HG02884 (cell line): ENCODE results near the gene IMMP2L.
"Not testable (repeated sequence)": the region's sequence is repeated elsewhere in the genome, so short reads cannot be mapped to it uniquely, and the experiment has no call there.

ENCODE experiments used
- ATAC-seq: cut with Tn5 transposase; IDR thresholded peaks from one replicate; pipeline ENCODE4 v1.9.1; 2021; ENCODE audit warnings: mild to moderate bottlenecking, moderate library complexity; ENCODE audit not compliant: unreplicated experiment

The IMMP2L gene

DNA sequence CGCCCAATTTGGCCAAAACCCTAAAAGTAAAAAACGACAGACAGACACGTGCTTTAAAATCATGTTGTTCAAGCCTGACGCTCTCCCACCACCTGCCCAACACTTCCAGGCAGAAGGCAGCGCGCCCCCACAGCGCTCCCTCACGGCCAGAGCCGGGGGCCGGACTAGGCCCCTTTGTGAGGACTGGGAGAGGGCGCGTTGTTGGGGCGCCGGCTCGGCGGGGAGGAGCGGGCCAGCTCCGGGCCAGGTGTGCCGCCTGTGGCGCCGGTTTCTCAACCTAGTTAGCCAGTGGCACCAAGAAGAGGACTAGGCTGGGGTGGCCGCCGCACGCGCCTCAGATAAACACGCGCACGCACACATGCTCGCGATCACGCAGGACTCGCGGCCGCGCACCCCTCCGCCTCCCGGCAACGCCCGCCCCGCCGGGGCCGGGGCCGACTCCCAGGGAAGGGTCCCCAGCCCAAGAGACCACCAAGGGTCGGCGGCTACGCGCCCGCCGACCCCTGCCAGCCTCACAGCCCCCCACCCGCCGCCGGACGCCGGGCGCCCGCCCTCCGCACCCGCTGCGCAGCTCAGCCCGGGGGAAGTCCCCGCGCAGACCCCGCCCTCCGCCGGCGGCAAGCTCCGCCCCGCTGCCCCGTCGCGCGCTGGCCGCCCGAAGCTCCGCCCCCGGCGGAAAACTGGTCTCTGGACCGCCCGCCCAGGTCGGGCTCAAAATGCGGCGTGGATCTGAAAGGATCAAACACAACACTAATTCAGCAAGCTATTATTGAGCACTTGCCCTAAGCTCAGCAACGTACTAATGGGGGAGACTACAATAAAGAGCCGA, at the start of gene IMMP2L:
Gene IMMP2L, minus strand, starts transcription at position 589 of the 829 bp plus-strand sequence.
- ATAC-seq = peak; percentile 72

DNA sequence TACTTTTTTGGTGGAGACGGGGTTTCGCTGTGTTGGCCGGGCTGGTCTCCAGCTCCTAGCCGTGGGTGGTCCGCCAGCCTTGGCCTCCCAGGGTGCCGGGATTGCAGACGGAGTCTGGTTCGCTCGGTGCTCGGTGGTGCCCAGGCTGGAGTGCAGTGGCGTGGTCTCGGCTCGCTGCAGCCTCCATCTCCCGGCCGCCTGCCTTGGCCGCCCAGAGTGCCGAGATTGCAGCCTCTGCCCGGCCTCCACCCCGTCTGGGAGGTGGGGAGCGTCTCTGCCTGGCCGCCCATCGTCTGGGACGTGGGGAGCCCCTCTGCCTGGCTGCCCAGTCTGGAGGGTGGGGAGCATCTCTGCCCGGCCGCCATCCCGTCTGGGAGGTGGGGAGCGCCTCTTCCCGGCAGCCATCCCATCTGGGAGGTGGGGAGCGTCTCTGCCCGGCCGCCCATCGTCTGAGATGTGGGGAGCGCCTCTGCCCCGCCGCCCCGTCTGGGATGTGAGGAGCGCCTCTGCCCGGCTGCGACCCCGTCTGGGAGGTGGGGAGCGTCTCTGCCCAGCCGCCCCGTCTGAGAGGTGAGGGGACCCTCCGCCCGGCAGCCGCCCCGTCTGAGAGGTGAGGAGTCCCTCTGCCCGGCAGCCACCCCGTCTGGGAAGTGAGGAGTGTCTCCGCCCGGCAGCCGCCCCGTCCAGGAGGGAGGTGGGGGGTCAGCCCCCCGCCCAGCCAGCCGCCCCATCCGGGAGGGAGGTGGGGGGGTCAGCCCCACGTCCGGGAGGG, 47.4 kb upstream of the IMMP2L start:
- not testable (repeated sequence) for ATAC-seq

DNA sequence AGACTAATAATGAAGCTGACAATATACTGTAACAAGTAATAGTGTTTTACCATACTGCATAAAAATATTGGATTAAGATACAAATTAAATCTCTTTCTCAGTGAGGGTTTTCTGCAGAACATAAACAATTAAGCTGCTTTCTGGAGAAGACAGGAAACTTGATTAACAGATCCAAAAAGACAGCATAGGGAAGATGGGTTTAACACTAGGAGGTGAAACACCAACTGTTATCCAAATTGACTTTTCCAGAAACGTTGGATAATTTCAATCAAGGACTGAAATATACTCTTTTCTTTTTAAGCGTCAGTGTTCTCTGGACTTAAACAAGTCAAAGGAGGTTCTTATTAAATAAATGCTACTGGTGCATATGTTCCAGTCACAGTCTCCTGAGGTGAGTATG, 45.3 kb upstream of the IMMP2L start:
- ATAC-seq = no peak

DNA sequence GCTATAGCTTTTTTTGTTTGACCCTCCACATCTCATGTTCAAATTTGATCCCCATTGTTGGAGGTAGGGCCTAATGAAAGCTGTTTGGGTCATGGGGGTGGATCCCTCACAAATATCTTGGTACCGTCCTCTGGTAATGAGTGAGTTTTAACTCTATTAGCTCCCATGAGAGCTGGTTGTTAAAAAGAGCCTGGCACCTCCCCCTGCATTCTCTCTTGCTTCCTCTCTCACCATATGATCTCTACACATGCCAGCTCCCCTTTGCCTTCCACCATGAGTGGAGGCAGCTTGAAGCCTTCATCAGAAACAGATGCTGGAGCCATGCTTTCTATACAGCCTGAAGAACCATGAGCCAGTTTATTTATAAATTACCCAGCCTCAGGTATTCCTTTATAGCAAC, 43.0 kb upstream of the IMMP2L start:
- ATAC-seq = no peak

DNA sequence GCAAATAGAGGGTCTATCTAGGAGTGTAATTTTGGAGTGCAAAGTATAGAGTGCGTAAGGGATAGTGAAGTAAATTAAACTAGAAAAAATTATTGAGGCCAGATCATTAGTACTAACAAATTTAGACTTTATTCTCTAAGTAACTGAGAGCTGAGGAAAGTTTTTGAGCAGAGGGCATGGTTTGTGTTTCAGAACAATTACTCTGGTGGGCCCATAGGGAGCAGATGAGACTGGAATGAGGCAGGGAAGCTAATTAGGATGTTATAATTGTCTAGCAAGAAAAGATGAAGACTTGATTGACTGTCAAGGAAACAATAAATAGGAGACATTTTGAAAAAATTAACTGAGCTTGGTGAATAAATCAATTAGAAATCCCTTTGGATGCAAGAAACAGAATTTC, 37.8 kb upstream of the IMMP2L start:
- no peak for ATAC-seq

- ATAC-seq = no peak
Measured at GRCh38 chr7:111595780-111596179, 33.5 kb upstream of the IMMP2L start.

DNA sequence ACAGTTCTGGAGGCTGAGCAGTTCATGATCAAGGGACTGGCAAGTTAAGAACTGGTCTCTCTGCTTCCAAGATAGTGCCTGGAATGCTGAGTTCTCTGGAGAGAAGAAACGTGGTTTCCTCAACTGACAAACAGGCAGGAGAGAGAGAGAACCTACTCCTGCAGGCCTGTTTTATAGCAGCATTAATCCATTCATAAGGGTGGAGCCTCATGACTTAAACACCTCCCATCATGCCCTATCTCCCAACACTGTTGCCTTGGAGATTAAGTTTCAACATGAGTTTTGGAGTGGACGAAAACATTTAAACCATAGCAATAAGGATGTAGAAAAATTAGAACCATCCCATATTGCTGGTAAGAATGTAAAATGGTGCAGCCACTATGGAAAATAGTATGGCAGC, 32.3 kb upstream of the IMMP2L start:
- no peak for ATAC-seq

DNA sequence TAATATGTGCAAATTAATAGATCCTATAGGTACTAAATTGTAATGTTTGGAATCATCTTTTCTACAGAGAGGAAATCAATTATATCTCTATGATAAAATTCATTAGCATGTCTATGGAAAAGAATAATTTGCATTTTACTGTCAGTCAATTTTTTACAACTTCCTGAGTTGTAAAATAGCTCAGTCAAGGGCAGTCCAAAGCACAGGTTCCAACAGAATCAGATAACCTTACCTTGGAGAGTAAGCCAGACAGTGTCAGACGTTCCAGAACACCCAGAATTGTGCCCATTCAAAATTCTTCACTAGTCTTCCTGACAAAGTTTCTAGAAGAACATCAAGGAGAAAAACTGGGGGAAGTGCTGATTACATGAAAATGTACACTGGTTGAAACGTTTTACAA, 31.1 kb upstream of the IMMP2L start:
- ATAC-seq = no peak

DNA sequence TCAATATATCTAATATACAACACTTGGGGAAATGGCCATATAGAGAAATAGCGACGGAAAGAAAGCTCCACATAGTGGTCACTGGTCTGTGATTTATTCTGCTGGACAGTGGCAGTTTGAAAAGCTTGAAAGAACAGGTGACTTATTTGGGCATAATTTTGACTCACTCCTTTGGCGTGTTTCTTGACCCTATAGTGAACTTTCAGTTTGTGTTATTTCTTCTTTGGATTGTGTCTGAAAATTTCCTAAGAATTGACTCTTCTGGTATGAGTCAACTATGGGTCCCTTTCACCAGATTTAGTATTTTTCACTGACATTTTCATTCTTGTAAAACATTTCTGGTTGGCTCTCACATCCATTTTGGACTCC, 25.8 kb upstream of the IMMP2L start:
- ATAC-seq = peak; percentile 82

DNA sequence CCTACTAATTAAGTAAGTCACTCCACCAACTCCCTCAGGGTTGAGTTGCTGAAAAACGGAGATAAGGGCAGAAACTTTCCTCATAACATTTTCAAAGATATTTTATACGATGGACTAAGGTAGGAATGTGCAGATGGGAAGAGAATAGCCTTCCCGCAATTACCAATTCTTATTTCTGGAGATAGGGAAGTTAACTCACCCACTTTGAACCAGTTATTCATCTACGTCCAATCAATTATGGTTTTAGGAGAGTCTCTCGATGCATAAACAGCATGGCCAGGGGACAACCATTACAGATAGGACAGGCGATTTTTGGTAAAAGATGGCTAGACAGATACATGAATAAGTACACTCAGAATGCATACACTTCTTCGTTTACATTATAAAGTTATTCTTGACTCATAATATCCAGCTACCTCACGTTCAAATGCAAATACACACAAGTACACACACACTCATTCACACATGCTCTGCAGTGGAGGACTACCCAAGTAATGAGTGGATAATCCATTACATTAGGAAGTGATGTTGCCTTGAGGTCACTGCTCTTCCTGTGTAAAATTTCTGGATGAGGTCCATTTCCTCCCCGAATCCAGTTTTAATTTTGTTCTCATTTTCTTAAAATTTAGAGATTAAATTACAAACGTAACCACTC, 25.2 kb upstream of the IMMP2L start:
- no peak for ATAC-seq

- ATAC-seq = no peak
Measured at GRCh38 chr7:111586711-111587409, 24.6 kb upstream of the IMMP2L start.

DNA sequence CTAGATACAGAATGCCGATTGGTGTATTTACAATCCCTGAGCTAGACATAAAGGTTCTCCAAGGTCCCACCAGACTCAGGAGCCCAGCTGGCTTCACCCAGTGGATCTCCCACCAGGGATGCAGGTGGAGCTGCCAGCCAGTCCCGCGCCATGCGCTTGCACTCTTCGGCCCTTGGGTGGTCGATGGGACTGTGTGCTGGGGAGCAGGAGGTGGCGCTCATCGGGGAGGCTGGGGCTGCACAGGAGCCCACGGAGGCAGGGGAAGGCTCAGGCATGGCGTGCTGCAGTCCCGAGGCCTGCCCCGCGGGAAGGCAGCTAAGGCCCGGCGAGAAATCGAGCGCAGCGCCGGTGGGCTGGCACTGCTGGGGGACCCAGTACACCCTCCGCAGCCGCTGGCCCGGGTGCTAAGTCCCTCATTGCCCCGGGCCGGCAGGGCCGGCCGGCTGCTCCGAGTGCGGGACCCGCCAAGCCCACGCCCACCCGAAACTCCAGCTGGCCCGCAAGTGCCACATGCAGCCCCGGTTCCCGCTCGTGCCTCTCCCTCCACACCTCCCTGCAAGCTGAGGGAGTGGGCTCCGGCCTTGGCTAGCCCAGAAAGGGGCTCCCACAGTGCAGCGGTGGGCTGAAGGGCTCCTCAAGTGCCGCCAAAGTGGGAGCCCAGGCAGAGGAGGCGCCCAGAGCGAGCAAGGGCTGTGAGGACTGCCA, 19.6 kb upstream of the IMMP2L start:
- ATAC-seq = not testable (repeated sequence)

DNA sequence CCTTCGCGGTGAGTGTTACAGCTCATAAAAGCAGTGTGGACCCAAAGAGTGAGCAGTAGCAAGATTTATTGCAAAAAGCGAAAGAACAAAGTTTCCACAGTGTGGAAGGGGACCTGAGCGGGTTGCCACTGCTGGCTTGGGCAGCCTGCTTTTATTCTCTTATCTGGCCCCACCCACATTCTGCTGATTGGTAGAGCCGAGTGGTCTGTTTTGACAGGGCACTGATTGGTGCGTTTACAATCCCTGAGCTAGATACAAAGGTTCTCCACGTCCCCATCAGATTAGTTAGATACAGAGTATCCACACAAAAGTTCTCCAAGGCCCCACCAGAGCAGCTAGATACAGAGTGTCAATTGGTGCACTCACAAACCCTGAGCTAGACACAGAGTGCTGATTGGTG, 18.9 kb upstream of the IMMP2L start:
- ATAC-seq = not testable (repeated sequence)

DNA sequence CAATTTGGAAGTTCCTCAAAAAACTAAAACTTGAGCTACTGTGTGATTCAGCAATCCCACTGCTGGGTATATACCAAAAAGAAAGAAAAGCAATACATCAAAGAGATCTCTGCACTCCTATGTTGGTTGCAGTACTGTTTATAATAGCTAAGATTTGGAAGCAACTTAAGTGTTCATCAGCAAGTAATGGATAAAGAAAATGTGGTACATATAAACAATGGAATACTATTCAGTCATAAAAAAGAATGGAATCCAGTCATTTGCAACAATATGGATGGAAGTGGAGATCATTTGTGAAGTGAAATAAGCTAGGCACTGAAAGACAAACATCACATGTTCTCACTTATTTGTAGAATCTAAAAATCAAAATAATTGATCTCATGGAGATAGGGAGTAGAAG, 16.5 kb upstream of the IMMP2L start:
- ATAC-seq = no peak

DNA sequence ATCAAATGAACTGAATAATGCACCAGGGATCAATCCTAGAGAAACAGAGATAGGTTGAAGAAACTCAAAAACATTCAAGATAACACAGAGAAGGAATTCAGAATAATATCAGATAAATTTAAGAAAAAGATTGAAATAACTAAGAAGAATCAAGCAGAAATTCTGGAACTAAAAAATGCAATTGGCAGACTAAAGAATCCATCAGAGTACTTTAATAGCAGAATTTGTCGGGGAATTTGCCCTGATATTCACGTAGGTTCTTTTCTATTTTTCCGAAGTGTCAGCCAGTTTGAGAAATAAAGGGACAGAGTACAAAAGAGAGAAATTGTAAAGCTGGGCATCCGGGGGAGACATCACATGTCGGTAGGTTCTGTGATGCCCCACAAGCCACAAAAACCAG, 9.4 kb upstream of the IMMP2L start:
- ATAC-seq = no peak

DNA sequence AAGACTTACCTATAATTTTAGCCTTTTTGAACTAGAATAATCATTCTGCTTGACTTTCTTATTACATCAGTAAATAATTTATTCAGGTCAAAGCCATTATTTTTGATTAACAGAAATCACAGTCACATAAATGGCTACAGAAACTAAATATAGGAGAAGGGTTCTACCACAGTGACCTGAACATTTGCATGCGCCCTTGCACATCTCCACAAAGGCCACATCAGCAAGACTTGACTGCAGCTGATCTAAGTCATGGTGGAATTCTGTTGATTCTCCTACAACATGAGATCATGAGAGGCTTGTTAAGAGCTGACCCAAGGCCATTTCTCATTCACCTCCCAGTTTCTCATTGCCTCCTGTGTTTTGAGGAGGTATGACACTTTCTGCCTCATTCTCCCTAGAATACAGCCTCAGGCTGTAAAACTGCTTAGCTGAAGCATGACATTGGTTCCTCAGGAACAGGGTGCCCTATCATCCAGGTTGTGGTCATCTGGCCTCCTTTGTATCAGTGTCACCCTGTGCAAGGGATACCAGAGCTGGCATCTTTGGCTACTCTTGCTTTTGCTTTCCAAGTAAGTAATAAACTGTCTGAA, 6.7 kb upstream of the IMMP2L start:
- ATAC-seq = peak; percentile 85

DNA sequence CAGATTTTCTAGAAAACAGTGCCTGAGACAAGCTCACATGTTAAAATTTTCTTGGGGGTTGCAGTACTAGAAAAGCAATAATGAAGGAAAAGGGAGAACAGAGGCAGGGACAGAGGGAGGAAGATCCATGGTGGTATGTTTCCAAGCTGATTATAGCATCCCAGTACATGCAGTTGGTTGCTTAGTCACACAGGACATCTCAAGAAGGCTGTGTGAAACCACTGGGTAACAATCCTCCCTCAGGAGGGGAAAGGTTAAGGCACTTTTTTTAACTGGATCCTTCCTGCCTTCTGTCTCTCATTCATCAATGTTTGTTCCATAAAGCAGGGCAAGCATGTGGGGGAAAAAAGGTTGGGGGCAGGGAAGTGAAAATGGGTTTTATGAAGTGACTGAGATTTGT, 6.1 kb upstream of the IMMP2L start:
- peak; percentile 25 for ATAC-seq

- no peak for ATAC-seq
Measured at GRCh38 chr7:111564078-111564477, 1.8 kb upstream of the IMMP2L start.

DNA sequence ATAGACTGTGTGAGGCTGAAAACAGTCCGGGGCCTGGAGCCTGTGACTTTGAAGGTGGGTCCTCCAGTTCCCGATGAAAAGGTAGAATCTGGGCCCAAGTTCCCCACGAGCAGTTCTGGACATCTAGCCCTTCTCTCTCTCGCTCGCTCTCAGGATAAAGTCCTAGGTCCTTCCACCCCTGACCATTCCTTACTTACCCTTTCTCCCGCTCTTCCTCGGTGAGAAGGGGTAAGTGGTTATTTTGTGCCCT, 713 bp downstream of the IMMP2L start:
- ATAC-seq = no peak
